Astrocyte (in vitro differentiated cells and primary cell): ENCODE results near the gene EPC2.

Experiments
- CTCF ChIP-seq: IDR thresholded peaks from 2 replicates; pipeline ENCODE4 v1.5.1; 2011; ENCODE audit warnings: low read depth, mild to moderate bottlenecking, inconsistent platforms, low read length, moderate library complexity; ENCODE audit not compliant: insufficient read depth
- EZH2 ChIP-seq: IDR thresholded peaks from 2 replicates; pipeline ENCODE4 v1.6.1; 2012; ENCODE audit warnings: mild to moderate bottlenecking, low read length, inconsistent platforms; ENCODE audit not compliant: insufficient read depth

- TF ChIP-seq CTCF, result no peak
- no peak for TF ChIP-seq EZH2
Measured at GRCh38 chr2:148680462-148680861, 35.9 kb downstream of the EPC2 start.
